ENCODE measurements around the gene CRB1.

CRB1 gene

GRCh38 chr1:197235355-197235754 is 32.7 kb upstream of the CRB1 start:
- TF ChIP-seq CTCF (IDR thresholded peaks at IDR 0.05; ENCODE audit: borderline replicate concordance, insufficient read depth, low read depth, low read length), result no peak

GRCh38 chr1:197247465-197247864 is 20.6 kb upstream of the CRB1 start:
- TF ChIP-seq CTCF (IDR thresholded peaks at IDR 0.05; ENCODE audit: borderline replicate concordance, insufficient read depth, low read depth, low read length), result no peak
- H3K4me3 ChIP-seq (ENCODE audit: low read depth, low read length), result no peak overlapping the region

More at GRCh38 chr1:197235355-197235754, 32.7 kb upstream of the CRB1 start:
- H3K4me3 ChIP-seq (ENCODE audit: low read depth, low read length), result no peak overlapping the region

DNA sequence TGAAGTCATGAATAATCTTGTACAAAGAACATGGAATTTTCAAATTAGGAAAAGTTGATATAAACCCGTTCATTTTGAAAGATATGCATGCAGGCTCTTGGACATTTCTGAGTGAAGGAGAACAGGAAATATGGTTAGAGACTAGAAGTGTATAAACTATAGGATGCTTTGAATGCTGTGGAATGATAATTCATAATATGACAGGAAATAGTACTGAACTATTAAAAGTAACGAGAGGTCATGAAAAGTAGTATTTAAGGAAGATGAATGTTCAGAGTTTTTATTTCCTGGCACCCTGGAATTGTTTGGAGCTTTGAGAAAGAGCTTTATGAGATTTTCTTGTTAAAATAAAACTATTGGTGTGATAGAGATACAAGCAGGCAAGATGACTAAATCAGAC is 18.7 kb upstream of the CRB1 start:
- H3K4me3 ChIP-seq (ENCODE audit: low read depth, low read length), result no peak overlapping the region
- no peak for TF ChIP-seq CTCF (IDR thresholded peaks at IDR 0.05; ENCODE audit: borderline replicate concordance, insufficient read depth, low read depth, low read length)

GRCh38 chr1:197250616-197251015 is 17.4 kb upstream of the CRB1 start:
- H3K4me3 ChIP-seq (ENCODE audit: low read depth, low read length), result no peak overlapping the region
- TF ChIP-seq CTCF (IDR thresholded peaks at IDR 0.05; ENCODE audit: borderline replicate concordance, insufficient read depth, low read depth, low read length), result no peak

DNA sequence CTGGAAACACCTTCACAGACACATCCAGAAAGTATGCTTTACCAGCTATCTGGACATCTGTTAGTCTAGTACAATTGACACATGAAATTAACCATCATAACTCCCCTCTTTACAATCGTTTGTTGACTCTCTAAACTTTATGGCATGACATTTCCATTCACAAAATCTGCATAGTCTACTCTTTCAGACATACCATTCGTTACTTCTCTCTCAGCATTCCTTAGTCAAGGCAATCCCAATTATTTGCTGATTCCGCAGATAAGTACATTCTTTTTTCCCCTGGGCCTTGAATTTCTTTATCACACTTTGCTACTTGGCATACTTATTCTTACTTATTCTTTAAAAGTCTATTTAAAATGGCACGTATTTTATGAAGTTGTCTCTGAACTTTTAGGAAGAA is 15.1 kb upstream of the CRB1 start:
- H3K4me3 ChIP-seq (ENCODE audit: low read depth, low read length), result no peak overlapping the region
- TF ChIP-seq CTCF (IDR thresholded peaks at IDR 0.05; ENCODE audit: borderline replicate concordance, insufficient read depth, low read depth, low read length), result no peak

DNA sequence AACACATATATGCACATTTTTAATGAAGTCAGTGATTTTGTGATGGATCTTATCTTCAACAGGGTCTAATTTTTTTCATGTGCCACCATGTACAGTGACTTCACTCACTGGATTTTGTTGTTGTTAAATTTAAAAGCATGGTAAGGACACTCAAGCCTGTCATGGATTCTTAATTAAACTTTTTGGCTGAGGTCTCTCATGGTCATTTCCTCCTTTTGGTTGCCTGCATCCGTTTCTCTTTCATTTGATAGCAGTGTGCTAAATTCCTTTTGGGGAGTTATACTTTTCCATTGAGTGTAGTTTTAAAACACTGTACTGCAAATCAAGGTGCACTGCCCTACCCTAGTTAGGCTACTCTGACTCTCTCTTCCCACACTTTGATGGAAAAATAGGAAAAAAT is 13.2 kb upstream of the CRB1 start:
- H3K4me3 ChIP-seq (ENCODE audit: low read depth, low read length), result no peak overlapping the region
- TF ChIP-seq CTCF (IDR thresholded peaks at IDR 0.05; ENCODE audit: borderline replicate concordance, insufficient read depth, low read depth, low read length), result no peak

DNA sequence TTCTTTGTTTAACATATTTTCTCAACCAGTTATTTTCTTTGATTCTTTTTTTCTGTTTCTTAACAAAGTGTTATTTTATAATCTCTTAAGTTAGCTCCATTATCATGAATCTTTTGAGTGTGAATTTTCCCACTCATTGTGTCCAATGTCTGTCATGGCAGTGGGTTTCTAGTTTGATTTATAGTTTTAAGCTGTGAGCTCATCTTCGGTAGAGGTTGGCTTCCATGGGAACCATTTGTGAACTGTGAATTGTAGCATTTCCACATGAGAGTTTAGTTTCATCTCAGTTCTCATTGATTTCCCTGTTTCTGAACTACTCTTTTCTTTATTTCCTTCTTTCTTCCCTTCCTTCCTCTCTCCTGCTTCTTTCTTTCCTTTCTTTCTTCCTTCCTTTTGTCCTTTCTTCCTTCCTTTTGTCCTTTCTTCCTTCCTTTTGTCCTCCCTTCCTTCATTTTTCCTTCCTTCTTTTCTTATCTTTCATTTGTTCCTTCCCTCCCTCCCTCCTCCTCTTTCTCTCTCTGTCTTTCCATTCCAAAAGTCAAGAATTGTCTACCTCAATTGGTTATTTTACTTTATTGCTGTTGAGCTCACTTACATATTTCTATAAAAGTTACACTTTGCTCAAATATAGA is 3.0 kb upstream of the CRB1 start:
- TF ChIP-seq CTCF (IDR thresholded peaks at IDR 0.05; ENCODE audit: borderline replicate concordance, insufficient read depth, low read depth, low read length), result no peak
- no peak overlapping the region for H3K4me3 ChIP-seq (ENCODE audit: low read depth, low read length)

All from GM12875 (cell line).